Endothelial cell of umbilical vein (primary cell): ENCODE measurements around the gene ALLC. TPM values are rescaled to one million over a fixed set of nuclear protein-coding genes. Genes with fewer than 3 reads are reported as not detected.

Experiments
- BruUV-seq: library from RNA; stranded (reverse); fragments of 400-500 nt; replicated peaks from 2 replicates; lab custom pipeline; 2021; lab: Mats Ljungman, UMichigan
- CTCF ChIA-PET: fragments of 300-600, 350-600 bp; sonication (Branson Sonifier 250); formaldehyde crosslinking; loops from one replicate; lab custom pipeline; 2021; ENCODE audit warnings: antibody characterized with exemption, inconsistent platforms; lab: Charles Lee
- POLR2A ChIA-PET: fragments of 300-600, 350-600 bp; sonication (Branson Sonifier 250); formaldehyde crosslinking; loops from one replicate; lab custom pipeline; 2021; ENCODE audit warnings: antibody characterized with exemption, inconsistent platforms; lab: Charles Lee
- DNase-seq: peaks from one replicate; pipeline ENCODE4 v3.0.0-alpha.2; 2011; ENCODE audit warnings: low read depth, low spot score
- FAIRE-seq: peaks from 2 replicates; lab custom pipeline; 2011; peaks lifted over from hg19 to GRCh38; lab: Jason Lieb, UNC
- H2AFZ ChIP-seq: 2 replicates; pipeline ENCODE4 v1.6.0; 2012; ENCODE audit warnings: low read depth, low read length, control low read depth, inconsistent platforms
- H3K27ac ChIP-seq: 2 replicates; pipeline ENCODE4 v1.5.1; 2011; ENCODE audit warnings: low read depth, mild to moderate bottlenecking, control low read depth, low read length, moderate library complexity; ENCODE audit not compliant: insufficient read depth
- H3K27me3 ChIP-seq, 2 experiments: 2 replicates each; pipeline versions ENCODE4 v1.6.0 to v1.6.1; 2011; ENCODE audit warnings: low read length in 2 of 2, mixed read lengths in 1 of 2; ENCODE audit not compliant: control insufficient read depth in 2 of 2, insufficient read depth in 2 of 2
- H3K36me3 ChIP-seq, 2 experiments: 2 replicates in 1 of 2; 3 replicates in 1 of 2; pipeline ENCODE4 v1.5.1; 2011; ENCODE audit warnings: low read length in 2 of 2, mild to moderate bottlenecking in 1 of 2, moderate library complexity in 1 of 2; ENCODE audit not compliant: control insufficient read depth in 2 of 2, insufficient read depth in 2 of 2; ENCODE audit errors: extremely low read depth in 1 of 2
- H3K4me1 ChIP-seq: 3 replicates; pipeline ENCODE4 v1.5.1; 2011; ENCODE audit warnings: mild to moderate bottlenecking, low read length; ENCODE audit not compliant: control insufficient read depth, insufficient read depth; ENCODE audit errors: extremely low read depth
- H3K4me2 ChIP-seq: 2 replicates; pipeline ENCODE4 v1.6.1; 2011; ENCODE audit warnings: low read length, control low read depth, mixed read lengths; ENCODE audit not compliant: insufficient read depth
- H3K4me3 ChIP-seq, 3 experiments: fragments of 200-600 bp in 1 of 3; sonication (generic), shearing (Covaris generic) in 1 of 3; replicated peaks in 1 of 3; 2 replicates each; pipeline ENCODE4 v1.5.1; 2011 to 2016; ENCODE audit warnings: control low read depth in 3 of 3, low read length in 3 of 3, mild to moderate bottlenecking in 2 of 3, inconsistent platforms in 1 of 3, low read depth in 1 of 3, moderate library complexity in 1 of 3; ENCODE audit not compliant: insufficient read depth in 1 of 3
- H3K79me2 ChIP-seq: 2 replicates; pipeline ENCODE4 v1.6.0; 2012; ENCODE audit warnings: low read length, inconsistent platforms; ENCODE audit not compliant: control insufficient read depth, insufficient read depth
- H3K9ac ChIP-seq: replicated peaks from 2 replicates; pipeline ENCODE3; 2011; ENCODE audit warnings: low read length, control low read depth; ENCODE audit not compliant: insufficient read depth; ENCODE audit errors: extremely low read depth
- H3K9me1 ChIP-seq: replicated peaks from 3 replicates; pipeline ENCODE4 v1.6.0; 2011; ENCODE audit warnings: mild to moderate bottlenecking, low read length; ENCODE audit not compliant: control insufficient read depth, insufficient read depth; ENCODE audit errors: extremely low read depth
- H3K9me3 ChIP-seq: replicated peaks from 2 replicates; pipeline ENCODE4 v1.5.1; 2012; ENCODE audit warnings: low read length, inconsistent platforms; ENCODE audit not compliant: control insufficient read depth, insufficient read depth
- H4K20me1 ChIP-seq: replicated peaks from 2 replicates; pipeline ENCODE3; 2011; ENCODE audit warnings: mild to moderate bottlenecking, low read length; ENCODE audit not compliant: control insufficient read depth, insufficient read depth; ENCODE audit errors: extremely low read depth
- GATA2 ChIP-seq: IDR thresholded peaks from 2 replicates; pipeline ENCODE4 v1.7.0; 2011; ENCODE audit warnings: low read depth, mild to moderate bottlenecking, moderate library complexity, mixed read lengths, low read length; ENCODE audit not compliant: insufficient read length, insufficient read depth
- JUN ChIP-seq: IDR thresholded peaks from 2 replicates; pipeline ENCODE4 v1.6.1; 2011; ENCODE audit warnings: borderline replicate concordance, low read depth; ENCODE audit not compliant: insufficient read length, insufficient read depth
- POLR2AphosphoS5 ChIP-seq: IDR thresholded peaks from 2 replicates; pipeline ENCODE4 v1.6.1; 2012; ENCODE audit warnings: low read depth, mild to moderate bottlenecking, control low read depth, low read length, moderate library complexity; ENCODE audit not compliant: insufficient read depth
- dilution Hi-C: fragments of 300-500 bp; cut with MboI; formaldehyde crosslinking; loops from one replicate; pipeline ENCODE4 v1.15.0; 2019; ENCODE audit warnings: low sequenced_read_pairs; ENCODE audit not compliant: extremely low pct_ligation_motif_present
- intact Hi-C: fragments of 100-400 bp; cut with micrococcal nuclease; formaldehyde crosslinking; loops from one replicate; pipeline ENCODE4 v1.10.0; 2022
- polyA plus RNA-seq, 4 experiments: library from polyadenylated mRNA; depleted of rRNA in 3 of 4; stranded (reverse) in 3 of 4; unstranded in 1 of 4; fragments of >200 nt; gene quantifications; 2 replicates each; pipeline versions ENCODE4 v1.2.1 to v1.2.3, GENCODE V29; 2011 to 2012; ENCODE audit warnings: missing spikeins in 1 of 4
- total RNA-seq: library from RNA; stranded (reverse); gene quantifications from 2 replicates; pipeline ENCODE4 v1.2.3, GENCODE V29; 2021
- TF ChIP-seq, protein P1 (sequence below): IDR thresholded peaks from 2 replicates; pipeline ENCODE4 v1.6.1; 2011; ENCODE audit not compliant: insufficient read depth, insufficient read length
- TF ChIP-seq, protein P2 (sequence below), 2 donors: IDR thresholded peaks; 1 replicate in 1 of 2; 2 replicates in 1 of 2; pipeline ENCODE4 v1.5.1; 2011; ENCODE audit warnings: low read length in 2 of 2, mild to moderate bottlenecking in 2 of 2, moderate library complexity in 2 of 2, control low read depth in 1 of 2, inconsistent platforms in 1 of 2, low read depth in 1 of 2; ENCODE audit not compliant: insufficient read depth in 1 of 2; ENCODE audit errors: extremely low read depth in 1 of 2

Gene ALLC
- total and polyA plus RNA-seq, 2 donors (not counting 3 experiments of a cell fraction or from before 2014, with no cell fraction given) = not detected

DNA sequence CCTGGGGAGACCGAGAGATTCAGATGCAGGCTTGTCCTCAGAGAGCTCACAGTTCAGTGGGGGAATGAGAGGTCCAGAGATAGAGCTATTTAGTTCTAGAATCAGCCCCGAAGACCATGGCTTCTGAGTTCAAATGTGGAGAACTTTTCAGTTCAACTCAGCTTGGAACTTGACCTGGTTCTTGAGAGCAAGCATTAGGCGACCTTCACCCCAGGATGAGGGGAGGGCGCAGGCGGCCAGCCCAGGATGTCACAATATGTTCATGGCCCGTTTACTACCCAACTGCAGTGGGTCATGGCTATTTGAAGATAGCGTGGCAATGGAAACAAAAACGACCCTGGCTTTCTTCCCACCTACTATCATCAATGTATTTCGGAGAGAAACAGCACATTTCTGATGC lies 79.1 kb downstream of the ALLC start:
- ChIA-PET CTCF (no interaction called here), POLR2A (no interaction called here)
- H4K20me1 ChIP-seq = no peaks in the 10 kb centered on the region
- H3K4me2 ChIP-seq = no peak overlapping the region
- no peaks in the 10 kb centered on the region for H3K36me3 ChIP-seq
- H3K79me2 ChIP-seq = no peaks in the 10 kb centered on the region
- DNase-seq (no peak), FAIRE-seq (no peak)
- H3K9me3 ChIP-seq = no peaks in the 10 kb centered on the region
- H2AFZ ChIP-seq = no peak overlapping the region
- H3K4me3 ChIP-seq = no peak overlapping the region
- intact Hi-C loops = no loop called here
- no peak overlapping the region for H3K27ac ChIP-seq
- dilution Hi-C loops = no loop called here
- H3K9ac ChIP-seq = no peak overlapping the region
- no peaks in the 10 kb centered on the region for H3K9me1 ChIP-seq
- no peaks in the 10 kb centered on the region for H3K27me3 ChIP-seq
- no TSS peak for BruUV-seq
- TF ChIP-seq, protein P1, sequence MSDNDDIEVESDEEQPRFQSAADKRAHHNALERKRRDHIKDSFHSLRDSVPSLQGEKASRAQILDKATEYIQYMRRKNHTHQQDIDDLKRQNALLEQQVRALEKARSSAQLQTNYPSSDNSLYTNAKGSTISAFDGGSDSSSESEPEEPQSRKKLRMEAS = no peak
- no peaks in the 10 kb centered on the region for H3K4me1 ChIP-seq

DNA sequence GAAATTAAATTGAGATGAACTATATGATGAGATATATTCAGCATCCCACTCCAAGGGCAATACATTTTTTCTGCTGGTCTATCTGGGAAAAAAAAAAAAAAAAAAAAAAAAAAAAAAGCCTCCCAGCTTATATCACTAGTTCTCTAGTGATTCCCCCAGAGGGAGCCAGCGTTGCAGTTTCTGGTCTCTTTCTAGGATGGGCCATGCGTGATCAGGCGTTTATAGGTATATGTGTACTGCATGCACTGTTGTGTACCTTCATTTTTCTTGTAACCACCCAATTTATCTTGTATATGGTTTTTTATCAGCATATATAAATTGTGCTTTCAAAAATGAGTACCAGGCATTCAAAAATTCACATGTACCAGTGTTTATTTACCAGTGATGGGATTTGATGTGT lies 80.5 kb downstream of the ALLC start:
- H3K4me3 ChIP-seq = no peak overlapping the region
- H2AFZ ChIP-seq = no peak overlapping the region
- H3K9ac ChIP-seq = no peak overlapping the region
- no peaks in the 10 kb centered on the region for H3K79me2 ChIP-seq
- dilution Hi-C loops (no loop called here), intact Hi-C loops (no loop called here)
- no peaks in the 10 kb centered on the region for H3K9me1 ChIP-seq
- POLR2A ChIA-PET = no interaction called here
- no peaks in the 10 kb centered on the region for H3K36me3 ChIP-seq
- no peaks in the 10 kb centered on the region for H4K20me1 ChIP-seq
- TF ChIP-seq GATA2 = no peak
- no peak for TF ChIP-seq JUN
- TF ChIP-seq POLR2AphosphoS5 = no peak
- TF ChIP-seq, protein P2, sequence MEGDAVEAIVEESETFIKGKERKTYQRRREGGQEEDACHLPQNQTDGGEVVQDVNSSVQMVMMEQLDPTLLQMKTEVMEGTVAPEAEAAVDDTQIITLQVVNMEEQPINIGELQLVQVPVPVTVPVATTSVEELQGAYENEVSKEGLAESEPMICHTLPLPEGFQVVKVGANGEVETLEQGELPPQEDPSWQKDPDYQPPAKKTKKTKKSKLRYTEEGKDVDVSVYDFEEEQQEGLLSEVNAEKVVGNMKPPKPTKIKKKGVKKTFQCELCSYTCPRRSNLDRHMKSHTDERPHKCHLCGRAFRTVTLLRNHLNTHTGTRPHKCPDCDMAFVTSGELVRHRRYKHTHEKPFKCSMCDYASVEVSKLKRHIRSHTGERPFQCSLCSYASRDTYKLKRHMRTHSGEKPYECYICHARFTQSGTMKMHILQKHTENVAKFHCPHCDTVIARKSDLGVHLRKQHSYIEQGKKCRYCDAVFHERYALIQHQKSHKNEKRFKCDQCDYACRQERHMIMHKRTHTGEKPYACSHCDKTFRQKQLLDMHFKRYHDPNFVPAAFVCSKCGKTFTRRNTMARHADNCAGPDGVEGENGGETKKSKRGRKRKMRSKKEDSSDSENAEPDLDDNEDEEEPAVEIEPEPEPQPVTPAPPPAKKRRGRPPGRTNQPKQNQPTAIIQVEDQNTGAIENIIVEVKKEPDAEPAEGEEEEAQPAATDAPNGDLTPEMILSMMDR (IDR thresholded peaks at IDR 0.05; ENCODE audit: extremely low read depth in 1 of 2, insufficient read depth in 1 of 2, low read depth in 1 of 2, low read length in 2 of 2) = peak in 1 of 2 donors; percentile 7
- H3K27me3 ChIP-seq = no peaks in the 10 kb centered on the region
- no peak overlapping the region for H3K4me2 ChIP-seq
- no peak for DNase-seq
- no peaks in the 10 kb centered on the region for H3K9me3 ChIP-seq
- H3K27ac ChIP-seq = no peak overlapping the region
- CTCF ChIA-PET = interaction anchor here (1.0 kb wide), 1 partner anchor 11 kb away, joined by 3 read pairs; no protein-coding TSS in a partner anchor
- no peak for FAIRE-seq
- BruUV-seq = no TSS peak
- no peaks in the 10 kb centered on the region for H3K4me1 ChIP-seq
